ENCODE results near the gene CPSF4L. TPM values are rescaled to one million over a fixed set of nuclear protein-coding genes. Genes with fewer than 3 reads are reported as not detected.

The CPSF4L gene
- total RNA-seq, 1 experiment from 2014 or later = not detected

GRCh38 chr17:73304971-73305812, 43.5 kb upstream of the CPSF4L start (continued):
- TF ChIP-seq SP1 (CRISPR knock-in tag; conservative IDR thresholded peaks at IDR 0.05) (peak; percentile 64), SMAD4 (CRISPR knock-in tag; IDR thresholded peaks at IDR 0.05) (no peak), TP53 (CRISPR knock-in tag; IDR thresholded peaks at IDR 0.05) (no peak), AFF4 (CRISPR knock-in tag; IDR thresholded peaks at IDR 0.05; ENCODE audit: borderline replicate concordance) (no peak), ZNF671 (CRISPR knock-in tag; IDR thresholded peaks at IDR 0.05) (no peak), ATF3 (CRISPR knock-in tag; conservative IDR thresholded peaks at IDR 0.05) (no peak), HMGXB4 (CRISPR knock-in tag; IDR thresholded peaks at IDR 0.05) (no peak), PRDM15 (CRISPR knock-in tag; IDR thresholded peaks at IDR 0.05) (no peak), KAT7 (CRISPR knock-in tag; IDR thresholded peaks at IDR 0.05; ENCODE audit: borderline replicate concordance) (no peak), PRRX2 (CRISPR knock-in tag; IDR thresholded peaks at IDR 0.05) (no peak)
- TF ChIP-seq, protein P1, sequence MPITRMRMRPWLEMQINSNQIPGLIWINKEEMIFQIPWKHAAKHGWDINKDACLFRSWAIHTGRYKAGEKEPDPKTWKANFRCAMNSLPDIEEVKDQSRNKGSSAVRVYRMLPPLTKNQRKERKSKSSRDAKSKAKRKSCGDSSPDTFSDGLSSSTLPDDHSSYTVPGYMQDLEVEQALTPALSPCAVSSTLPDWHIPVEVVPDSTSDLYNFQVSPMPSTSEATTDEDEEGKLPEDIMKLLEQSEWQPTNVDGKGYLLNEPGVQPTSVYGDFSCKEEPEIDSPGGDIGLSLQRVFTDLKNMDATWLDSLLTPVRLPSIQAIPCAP (CRISPR knock-in tag; IDR thresholded peaks at IDR 0.05) = no peak
- TF ChIP-seq, protein P2, sequence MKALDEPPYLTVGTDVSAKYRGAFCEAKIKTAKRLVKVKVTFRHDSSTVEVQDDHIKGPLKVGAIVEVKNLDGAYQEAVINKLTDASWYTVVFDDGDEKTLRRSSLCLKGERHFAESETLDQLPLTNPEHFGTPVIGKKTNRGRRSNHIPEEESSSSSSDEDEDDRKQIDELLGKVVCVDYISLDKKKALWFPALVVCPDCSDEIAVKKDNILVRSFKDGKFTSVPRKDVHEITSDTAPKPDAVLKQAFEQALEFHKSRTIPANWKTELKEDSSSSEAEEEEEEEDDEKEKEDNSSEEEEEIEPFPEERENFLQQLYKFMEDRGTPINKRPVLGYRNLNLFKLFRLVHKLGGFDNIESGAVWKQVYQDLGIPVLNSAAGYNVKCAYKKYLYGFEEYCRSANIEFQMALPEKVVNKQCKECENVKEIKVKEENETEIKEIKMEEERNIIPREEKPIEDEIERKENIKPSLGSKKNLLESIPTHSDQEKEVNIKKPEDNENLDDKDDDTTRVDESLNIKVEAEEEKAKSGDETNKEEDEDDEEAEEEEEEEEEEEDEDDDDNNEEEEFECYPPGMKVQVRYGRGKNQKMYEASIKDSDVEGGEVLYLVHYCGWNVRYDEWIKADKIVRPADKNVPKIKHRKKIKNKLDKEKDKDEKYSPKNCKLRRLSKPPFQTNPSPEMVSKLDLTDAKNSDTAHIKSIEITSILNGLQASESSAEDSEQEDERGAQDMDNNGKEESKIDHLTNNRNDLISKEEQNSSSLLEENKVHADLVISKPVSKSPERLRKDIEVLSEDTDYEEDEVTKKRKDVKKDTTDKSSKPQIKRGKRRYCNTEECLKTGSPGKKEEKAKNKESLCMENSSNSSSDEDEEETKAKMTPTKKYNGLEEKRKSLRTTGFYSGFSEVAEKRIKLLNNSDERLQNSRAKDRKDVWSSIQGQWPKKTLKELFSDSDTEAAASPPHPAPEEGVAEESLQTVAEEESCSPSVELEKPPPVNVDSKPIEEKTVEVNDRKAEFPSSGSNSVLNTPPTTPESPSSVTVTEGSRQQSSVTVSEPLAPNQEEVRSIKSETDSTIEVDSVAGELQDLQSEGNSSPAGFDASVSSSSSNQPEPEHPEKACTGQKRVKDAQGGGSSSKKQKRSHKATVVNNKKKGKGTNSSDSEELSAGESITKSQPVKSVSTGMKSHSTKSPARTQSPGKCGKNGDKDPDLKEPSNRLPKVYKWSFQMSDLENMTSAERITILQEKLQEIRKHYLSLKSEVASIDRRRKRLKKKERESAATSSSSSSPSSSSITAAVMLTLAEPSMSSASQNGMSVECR (CRISPR knock-in tag; IDR thresholded peaks at IDR 0.05; ENCODE audit: borderline replicate concordance) = no peak
- TF ChIP-seq, protein P3, sequence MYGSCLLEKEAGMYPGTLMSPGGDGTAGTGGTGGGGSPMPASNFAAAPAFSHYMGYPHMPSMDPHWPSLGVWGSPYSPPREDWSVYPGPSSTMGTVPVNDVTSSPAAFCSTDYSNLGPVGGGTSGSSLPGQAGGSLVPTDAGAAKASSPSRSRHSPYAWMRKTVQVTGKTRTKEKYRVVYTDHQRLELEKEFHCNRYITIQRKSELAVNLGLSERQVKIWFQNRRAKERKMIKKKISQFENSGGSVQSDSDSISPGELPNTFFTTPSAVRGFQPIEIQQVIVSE (CRISPR knock-in tag; IDR thresholded peaks at IDR 0.05; ENCODE audit: borderline replicate concordance) = no peak
- TF ChIP-seq, protein P4, sequence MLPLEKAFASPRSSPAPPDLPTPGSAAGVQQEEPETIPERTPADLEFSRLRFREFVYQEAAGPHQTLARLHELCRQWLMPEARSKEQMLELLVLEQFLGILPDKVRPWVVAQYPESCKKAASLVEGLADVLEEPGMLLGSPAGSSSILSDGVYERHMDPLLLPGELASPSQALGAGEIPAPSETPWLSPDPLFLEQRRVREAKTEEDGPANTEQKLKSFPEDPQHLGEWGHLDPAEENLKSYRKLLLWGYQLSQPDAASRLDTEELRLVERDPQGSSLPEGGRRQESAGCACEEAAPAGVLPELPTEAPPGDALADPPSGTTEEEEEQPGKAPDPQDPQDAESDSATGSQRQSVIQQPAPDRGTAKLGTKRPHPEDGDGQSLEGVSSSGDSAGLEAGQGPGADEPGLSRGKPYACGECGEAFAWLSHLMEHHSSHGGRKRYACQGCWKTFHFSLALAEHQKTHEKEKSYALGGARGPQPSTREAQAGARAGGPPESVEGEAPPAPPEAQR (CRISPR knock-in tag; IDR thresholded peaks at IDR 0.05) = no peak
- TF ChIP-seq, protein P5, sequence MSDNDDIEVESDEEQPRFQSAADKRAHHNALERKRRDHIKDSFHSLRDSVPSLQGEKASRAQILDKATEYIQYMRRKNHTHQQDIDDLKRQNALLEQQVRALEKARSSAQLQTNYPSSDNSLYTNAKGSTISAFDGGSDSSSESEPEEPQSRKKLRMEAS (CRISPR knock-in tag; IDR thresholded peaks at IDR 0.05) = 0 out of 2 replicates have a peak, but pooled peaks have one; percentile 37
- TF ChIP-seq, protein P6, sequence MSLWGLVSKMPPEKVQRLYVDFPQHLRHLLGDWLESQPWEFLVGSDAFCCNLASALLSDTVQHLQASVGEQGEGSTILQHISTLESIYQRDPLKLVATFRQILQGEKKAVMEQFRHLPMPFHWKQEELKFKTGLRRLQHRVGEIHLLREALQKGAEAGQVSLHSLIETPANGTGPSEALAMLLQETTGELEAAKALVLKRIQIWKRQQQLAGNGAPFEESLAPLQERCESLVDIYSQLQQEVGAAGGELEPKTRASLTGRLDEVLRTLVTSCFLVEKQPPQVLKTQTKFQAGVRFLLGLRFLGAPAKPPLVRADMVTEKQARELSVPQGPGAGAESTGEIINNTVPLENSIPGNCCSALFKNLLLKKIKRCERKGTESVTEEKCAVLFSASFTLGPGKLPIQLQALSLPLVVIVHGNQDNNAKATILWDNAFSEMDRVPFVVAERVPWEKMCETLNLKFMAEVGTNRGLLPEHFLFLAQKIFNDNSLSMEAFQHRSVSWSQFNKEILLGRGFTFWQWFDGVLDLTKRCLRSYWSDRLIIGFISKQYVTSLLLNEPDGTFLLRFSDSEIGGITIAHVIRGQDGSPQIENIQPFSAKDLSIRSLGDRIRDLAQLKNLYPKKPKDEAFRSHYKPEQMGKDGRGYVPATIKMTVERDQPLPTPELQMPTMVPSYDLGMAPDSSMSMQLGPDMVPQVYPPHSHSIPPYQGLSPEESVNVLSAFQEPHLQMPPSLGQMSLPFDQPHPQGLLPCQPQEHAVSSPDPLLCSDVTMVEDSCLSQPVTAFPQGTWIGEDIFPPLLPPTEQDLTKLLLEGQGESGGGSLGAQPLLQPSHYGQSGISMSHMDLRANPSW (CRISPR knock-in tag; conservative IDR thresholded peaks at IDR 0.05; ENCODE audit: low read depth) = no peak

Measured in WTC11 (cell line).